Fibroblast of villous mesenchyme (primary cell): ENCODE results near the gene PSTK. TPM values are rescaled to one million over a fixed set of nuclear protein-coding genes. Genes with fewer than 3 reads are reported as not detected.

Experiments
- DNase-seq: peaks from one replicate; pipeline ENCODE4 v3.0.0-alpha.2; 2010; ENCODE audit warnings: low read depth
- H3K4me3 ChIP-seq: 2 replicates; pipeline ENCODE4 v1.5.1; 2011; ENCODE audit warnings: low read depth, mild to moderate bottlenecking, low read length
- CTCF ChIP-seq: IDR thresholded peaks from 2 replicates; pipeline ENCODE4 v1.5.1; 2012; ENCODE audit warnings: low read depth, mild to moderate bottlenecking, low read length; ENCODE audit not compliant: insufficient read depth
- total RNA-seq: library from RNA; depleted of rRNA; stranded (reverse); fragments of >200 nt; gene quantifications from 2 replicates; pipeline ENCODE4 v1.2.3, GENCODE V29; 2012

Gene PSTK
- total RNA-seq, 1 donor: 5.6 TPM

GRCh38 chr10:122974023-122974422, 6.2 kb upstream of the PSTK start:
- DNase-seq: peak; percentile 23
- no peak overlapping the region for H3K4me3 ChIP-seq
- TF ChIP-seq CTCF: no peak

GRCh38 chr10:122974543-122975064, 5.6 kb upstream of the PSTK start:
- TF ChIP-seq CTCF: no peak
- no peak for DNase-seq
- no peak overlapping the region for H3K4me3 ChIP-seq

GRCh38 chr10:122981066-122981464, 864 bp downstream of the PSTK start:
- peak; percentile 53 for DNase-seq
- peak; percentile 64 for TF ChIP-seq CTCF
- peak overlapping the region; percentile 70 for H3K4me3 ChIP-seq

- DNase-seq: no peak
- H3K4me3 ChIP-seq: no peak overlapping the region
- TF ChIP-seq CTCF: no peak
These were observed 3.7 kb downstream of the PSTK start for GRCh38 chr10:122983898-122984297.

GRCh38 chr10:122984708-122985107, 4.5 kb downstream of the PSTK start:
- no peak for TF ChIP-seq CTCF
- DNase-seq: no peak
- H3K4me3 ChIP-seq: no peak overlapping the region

- TF ChIP-seq CTCF: no peak
- H3K4me3 ChIP-seq: no peak overlapping the region
- DNase-seq: no peak
These were observed 6.1 kb downstream of the PSTK start for GRCh38 chr10:122986335-122986734.

GRCh38 chr10:122988501-122988900, 8.3 kb downstream of the PSTK start:
- no peak for DNase-seq
- H3K4me3 ChIP-seq: no peak overlapping the region
- TF ChIP-seq CTCF: no peak
